HuH-7.5 (cell line): ENCODE data around the gene INPP5A.
"Not testable (repeated sequence)": the region's sequence is repeated elsewhere in the genome, so short reads cannot be mapped to it uniquely, and the experiment has no call there.

Experiments used
- DNase-seq: peaks from one replicate; pipeline ENCODE4 v3.0.0; 2011; ENCODE audit warnings: low spot score

The INPP5A gene

DNA sequence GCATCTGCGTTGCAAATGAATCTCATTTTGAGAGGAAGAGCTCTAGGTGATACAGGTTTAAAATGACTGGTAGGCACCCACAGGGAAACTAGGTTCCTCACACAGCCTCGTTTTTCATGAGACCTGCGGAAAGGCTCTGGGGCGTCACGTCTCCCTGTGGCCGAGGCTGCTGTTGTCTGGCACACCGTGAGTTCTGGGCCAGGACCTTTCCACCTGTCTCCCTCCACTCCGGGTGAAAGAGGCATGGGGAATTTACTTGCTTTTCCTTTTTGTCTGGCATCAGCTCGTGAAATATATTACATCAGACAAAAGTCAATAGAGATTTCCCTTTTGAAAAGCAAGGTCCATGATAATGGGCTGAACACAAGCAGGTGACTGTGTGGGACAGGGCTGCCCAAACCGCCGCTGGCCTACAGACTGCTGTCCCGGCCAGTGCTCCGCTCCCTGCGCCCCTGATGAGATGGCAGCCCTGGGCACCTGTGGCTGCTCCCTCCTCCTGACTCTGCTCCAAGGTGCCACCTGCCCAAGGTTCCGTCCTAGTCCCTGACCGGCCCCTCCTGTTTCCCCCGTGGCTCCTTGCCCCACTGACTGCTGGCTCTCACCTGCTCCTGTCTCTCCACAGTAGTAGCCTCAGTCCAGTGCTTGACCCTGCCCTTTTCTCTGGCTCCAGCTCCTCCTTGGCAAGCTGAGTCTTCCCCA, 138.8 kb downstream of the INPP5A start:
- DNase-seq, result no peak

DNA sequence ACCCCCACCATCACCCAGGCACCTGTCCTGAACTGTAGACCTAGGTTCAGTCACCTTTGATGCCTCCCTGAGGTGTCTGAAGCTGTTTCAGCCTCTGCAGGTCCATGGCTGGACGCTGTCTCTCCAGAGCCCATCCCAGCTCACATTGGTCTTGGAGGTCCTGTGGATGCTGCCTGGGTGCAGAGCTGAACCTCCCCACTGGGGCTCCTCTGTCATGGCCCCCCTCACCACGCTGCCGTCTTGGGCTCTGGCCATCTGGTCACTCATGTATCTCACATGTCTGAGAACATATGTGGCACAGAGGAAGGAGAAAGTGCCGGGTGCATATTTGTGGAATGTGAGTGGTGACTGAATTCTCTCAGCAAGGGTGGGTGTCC, 139.5 kb downstream of the INPP5A start:
- DNase-seq, result no peak

DNA sequence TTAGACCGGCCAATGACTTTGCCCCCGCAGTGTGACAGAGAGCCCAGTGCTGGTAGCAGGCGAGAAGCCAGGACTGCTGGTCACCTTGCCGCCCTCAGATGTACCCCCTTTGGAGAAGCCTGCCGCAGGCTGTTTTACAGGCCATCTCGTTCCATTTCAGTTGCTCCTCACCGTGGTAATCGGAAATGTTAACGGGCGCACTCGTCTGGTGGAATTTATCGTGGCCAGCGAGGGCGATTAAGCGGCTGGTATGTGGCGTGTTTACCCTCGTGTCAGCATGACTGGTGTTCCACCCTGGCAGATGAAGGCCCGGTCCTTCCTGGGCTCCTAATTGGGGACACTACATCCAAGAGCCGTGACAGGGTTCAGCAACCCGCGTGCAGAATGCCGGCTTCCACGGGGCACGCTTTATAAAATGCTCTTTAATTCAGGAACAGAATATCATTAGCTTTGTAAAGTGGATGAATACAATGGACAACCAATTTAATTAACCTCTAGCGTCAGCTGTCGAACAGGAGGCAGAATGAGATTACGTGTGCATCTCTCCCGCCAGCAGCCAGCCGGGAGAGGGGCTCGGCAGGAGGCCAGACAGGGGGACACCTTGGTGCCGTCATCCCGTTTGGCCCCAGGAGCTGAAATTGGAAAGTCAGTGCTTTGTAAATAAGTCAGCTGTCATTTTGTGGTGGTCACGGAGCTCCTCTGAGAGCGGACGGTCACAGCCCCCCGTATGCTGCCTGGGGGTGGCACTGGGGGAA, 140.1 kb downstream of the INPP5A start:
- no peak for DNase-seq

DNA sequence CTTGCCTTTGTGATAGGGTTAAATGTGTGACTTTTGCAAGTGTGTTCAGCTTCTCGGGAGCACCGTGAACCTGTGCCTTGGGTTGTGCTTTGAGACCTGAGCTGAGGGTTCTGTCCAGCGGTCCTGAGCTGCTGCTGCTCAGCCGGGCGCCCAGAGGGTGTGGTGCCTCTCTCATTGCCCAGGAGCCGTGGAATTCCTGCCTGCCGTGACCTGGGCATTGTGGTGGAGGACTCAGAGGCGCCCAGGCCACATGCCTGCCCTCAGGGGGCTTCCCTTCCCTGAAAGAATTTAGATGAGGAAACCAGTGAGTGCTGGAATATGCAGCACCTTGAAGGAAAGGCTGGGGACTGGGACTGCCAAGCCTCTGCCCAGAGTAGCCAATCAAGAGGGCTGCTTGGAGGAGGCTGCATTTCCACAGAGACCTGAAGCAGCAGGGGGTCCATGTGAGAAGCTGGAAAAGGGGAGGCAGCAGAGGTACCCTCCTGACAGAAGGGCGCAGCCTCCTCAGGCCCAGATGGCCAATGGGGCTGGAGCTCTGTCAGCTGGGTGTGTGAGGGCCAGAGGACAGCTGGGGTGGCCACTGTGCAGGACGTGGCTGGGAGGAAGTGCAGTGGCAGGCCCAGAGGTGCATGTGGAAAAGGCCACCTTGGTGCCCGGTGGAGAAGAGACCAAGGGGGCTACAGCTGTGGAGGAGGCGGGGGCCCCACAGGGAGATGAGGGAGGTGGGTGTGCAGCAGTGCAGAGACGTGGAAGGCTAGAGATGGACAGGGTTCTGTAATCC, 141.0 kb downstream of the INPP5A start:
- no peak for DNase-seq

DNA sequence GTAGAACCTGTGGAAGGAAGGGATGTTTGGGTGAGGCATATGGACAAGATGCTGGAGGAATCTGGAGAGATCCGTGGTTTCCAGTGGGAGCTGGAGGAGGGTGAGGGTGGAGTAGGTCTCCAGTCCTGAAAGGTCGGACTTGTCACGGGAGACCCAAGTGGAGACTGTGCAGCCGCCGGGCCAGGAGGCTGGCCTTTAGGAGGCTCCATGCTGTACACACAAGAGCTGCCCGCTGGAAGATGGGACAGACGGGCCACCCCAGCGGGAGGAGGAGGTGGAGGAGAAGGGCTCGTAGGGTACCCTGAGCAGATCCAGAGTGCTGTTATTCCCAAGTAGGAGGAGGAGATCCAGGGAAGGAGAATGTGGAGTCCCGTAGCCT, 141.6 kb downstream of the INPP5A start:
- DNase-seq, result no peak

DNA sequence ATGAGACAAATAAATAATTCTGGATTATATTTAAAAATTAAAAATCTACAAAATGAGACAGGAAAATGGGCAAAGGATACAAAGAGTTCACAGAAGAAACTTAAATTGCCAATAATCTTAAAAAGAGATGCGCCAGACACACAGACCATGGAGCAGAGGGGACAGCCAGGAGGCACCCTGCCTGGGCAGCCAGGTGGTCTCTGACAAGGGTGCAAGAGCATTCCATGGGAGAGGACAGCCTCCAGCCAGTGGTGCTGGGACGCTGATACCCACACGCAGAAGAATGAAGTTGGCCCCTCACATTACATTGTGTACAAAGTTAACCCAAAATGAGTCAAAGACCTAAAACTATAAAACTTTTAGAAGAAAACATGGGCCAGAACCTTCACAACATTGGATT, 142.1 kb downstream of the INPP5A start:
- no peak for DNase-seq

DNA sequence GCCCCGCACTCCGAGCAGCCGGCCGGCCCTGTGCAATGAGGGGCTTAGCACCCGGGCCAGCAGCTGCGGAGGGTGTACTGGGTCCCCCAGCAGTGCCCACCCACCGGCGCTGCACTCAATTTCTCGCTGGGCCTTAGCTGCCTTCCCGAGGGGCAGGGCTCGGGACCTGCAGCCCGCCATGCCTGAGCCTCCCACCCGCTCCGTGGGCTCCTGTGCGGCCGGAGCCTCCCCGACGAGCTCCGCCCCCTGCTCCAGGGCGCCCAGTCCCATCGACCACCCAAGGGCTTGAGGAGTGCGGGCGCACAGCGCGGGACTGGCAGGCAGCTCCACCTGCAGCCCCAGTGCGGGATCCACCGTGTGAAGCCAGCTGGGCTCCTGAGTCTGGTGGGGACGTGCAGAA, 143.2 kb downstream of the INPP5A start:
- DNase-seq, result not testable (repeated sequence)

DNA sequence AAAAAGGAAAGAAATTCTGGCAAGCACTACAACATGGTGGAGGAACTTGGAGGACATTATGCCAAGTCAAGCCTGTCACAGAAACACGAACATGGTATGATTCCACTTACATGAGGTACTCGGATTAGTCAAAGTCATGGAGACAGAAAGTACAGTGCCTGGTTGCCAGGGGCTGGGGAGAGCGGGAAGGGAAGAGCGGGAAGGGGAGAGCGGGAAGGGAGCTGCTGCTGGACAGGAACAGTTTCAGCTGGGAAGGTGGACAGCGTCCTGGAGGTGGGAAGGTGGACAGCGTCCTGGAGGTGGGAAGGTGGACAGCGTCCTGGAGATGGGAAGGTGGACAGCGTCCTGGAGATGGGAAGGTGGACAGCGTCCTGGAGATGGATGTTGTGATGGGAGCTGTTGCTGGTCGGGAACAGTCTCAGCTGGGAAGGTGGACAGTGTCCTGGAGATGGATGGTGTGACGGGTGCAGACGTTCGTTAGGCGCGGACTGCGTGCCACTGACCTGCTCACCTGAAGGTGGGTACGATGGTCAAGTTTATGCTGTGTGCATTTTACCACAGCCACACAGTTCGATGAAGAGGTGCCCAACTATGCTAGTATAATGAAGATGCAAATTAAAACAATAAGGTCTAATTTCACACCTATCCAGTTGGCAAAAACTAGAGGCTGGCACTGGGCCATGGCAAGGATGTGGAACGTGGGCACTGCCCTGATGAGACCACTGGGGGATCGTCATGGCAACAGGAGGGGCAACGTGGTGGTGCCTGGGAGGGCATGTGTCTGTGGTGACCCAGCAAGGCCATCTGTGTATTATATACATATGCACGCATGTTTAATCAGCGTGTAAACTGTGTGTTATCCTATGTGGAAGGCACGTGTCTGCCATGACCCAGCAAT, 144.5 kb downstream of the INPP5A start:
- no peak for DNase-seq

DNA sequence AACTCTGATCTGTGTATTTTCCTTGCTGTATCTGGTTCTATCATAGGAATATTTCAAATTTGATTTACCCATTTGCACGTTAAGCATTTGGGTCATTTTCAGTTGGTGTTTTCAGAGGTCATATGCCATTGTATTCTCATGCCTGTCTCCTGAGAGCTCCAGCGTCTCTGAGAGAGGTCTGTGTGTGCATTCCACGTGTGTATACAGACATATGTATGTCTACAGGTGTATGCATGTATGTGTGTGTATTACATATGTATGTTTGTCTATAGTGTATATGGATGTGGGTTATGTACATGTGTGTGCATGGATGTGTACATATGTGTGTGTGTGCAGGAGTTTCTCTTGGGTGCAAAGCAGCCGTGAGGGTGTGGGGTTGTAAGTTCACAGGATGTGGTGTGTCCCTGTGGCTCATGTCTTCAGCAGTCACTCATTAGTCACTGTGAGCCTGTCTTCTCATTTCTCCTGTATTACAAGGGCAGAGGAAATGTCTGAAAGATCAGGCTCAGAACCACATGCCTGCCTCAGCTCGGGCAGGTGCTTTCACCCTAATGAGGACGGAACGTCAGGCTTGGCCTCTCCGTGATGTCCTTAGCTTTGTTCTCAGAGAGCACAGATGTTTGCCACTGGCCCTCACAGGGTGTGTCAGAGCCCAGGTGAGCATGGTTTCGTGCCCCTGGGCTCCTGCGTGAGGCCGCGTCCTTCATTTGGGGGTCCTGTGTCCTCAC, 146.7 kb downstream of the INPP5A start:
- no peak for DNase-seq

DNA sequence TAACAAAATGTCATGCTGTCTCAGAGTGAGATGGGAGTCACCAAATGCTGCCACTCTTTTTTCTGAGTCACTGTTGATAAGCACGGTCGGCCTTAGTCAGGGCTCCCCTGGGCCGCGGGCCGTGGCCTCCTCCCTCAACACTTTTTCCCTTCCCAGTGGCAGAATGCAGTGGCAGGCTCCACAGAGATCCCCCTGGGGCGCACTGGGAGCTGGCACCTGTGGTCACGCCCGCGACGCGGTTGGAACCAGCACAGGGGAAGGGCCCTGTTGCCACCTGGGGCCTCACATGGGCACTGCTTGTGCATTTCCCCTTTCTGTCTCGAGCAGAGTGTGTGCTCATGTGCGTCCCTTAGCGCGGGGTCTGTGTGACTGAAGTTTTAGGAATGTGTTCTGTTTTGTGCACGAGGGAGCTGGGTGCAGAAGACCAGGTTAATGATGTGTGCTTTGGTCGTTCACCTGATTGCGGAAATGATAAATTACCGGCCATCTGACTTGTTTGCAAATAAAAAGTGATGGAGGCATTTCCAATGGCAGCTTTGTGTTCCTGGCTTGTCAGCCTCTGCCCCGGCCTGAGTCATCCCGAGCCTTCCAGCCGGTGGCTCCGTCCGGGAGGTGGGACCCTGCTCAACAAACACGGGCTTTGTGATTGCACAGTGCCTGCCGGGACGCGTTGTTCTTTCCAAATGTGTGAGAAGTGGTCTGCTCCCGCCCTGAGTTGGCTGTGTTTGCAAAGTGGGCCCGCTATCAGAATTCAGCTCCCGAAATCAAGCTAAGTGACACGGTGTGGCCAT, 147.7 kb downstream of the INPP5A start:
- peak; percentile 86 for DNase-seq

DNA sequence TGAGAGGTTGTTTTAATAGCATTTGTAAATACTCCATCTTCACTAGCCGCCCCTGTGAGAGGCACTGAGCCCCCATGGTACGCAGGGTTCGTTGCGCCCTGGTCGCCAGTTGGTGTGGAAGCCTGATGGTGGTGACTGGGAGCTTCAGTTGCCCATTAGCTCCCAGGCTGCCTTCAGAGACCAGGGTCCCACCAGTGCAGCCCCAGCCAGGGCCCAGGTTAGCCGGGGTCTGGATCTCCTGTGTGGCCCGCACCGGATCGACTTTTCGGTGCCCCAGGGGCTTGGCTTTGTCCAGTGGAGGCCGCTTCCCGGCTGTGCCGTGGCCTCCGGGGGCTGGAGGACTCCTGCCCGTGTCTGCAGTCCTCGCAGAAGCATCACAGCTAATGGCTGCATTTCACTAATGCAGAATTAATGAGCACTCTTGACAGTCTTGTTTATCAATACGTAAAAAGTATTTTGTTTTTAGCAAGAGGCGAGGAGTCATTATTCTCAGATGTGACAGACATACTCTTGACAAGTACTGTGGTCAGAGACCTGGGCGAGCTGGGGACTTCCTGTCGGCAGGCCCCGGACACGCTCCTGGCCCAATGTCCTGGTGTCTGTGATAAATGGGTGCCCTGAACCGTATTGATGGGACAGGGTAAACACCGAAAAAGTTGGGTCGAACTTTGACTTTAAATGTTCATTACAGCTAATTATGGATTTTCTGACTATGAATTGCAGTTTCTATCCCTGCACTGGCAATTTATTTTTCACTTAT, 148.5 kb downstream of the INPP5A start:
- DNase-seq, result no peak

DNA sequence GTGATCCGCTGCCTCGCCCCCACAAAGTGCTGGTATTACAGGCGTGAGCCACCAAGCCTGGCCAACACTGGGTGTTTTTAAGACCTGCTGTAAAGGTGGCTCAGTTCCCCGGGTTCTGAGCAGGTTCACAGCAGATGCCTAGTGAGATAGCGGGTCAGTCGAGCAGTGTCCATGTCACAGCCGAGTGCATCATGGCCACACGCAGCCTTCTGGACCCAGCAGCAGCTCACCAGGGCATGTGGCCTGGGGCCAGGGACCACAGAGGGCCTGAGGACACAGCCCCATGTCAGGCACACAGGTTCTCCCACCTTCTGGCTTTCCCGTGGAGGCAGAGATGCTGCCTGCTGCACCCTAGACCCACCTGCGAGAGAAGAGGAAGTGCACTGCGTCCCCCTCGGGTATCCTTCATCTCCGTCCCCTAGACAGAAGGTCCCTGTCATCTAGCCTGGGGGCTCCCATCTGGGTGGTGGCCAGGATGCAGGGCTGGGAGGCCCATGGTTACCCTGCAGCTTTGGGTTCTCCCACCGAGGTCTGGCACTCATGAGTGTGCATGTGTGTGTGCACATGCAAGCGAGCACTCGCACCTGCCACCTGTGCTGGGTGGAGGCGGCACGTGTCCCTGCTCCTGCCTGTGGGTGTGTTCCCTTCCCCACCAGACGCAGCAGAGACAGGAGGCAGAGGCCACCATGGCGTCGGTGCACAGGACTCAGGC, 149.8 kb downstream of the INPP5A start:
- DNase-seq, result no peak

DNA sequence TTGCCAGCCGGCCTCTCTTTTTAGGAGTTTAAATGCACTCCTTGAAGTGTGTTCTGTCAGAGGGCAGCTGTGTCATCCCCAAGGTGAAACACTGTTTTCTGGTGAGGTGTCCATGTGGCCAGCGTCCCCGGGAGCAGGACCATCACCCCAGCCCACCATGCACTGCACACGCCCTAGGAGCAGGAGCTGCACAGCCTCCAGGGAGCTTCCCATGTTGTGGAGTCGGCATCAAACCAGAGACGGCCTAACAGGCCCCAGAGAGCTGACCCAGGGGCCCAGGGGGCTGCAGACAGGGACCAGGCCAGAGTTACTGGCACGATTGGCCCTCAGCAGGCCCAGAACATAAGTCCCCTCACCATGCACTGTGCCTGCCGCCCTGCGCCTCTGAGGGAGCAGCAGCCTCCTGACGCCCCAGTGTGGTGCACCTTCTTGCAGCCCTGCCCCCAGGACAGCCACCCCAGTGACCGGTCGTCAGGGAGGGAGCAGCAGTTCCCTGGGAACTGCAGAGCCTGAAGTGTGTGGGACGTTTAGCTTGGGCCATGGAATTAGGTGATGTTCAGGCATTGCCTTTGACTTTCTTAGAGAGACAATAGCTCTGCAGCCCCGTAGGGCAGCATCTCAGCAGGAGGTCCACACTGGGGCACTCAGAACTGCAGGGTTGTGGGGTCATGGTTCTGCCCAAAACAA, 150.4 kb downstream of the INPP5A start:
- no peak for DNase-seq

DNA sequence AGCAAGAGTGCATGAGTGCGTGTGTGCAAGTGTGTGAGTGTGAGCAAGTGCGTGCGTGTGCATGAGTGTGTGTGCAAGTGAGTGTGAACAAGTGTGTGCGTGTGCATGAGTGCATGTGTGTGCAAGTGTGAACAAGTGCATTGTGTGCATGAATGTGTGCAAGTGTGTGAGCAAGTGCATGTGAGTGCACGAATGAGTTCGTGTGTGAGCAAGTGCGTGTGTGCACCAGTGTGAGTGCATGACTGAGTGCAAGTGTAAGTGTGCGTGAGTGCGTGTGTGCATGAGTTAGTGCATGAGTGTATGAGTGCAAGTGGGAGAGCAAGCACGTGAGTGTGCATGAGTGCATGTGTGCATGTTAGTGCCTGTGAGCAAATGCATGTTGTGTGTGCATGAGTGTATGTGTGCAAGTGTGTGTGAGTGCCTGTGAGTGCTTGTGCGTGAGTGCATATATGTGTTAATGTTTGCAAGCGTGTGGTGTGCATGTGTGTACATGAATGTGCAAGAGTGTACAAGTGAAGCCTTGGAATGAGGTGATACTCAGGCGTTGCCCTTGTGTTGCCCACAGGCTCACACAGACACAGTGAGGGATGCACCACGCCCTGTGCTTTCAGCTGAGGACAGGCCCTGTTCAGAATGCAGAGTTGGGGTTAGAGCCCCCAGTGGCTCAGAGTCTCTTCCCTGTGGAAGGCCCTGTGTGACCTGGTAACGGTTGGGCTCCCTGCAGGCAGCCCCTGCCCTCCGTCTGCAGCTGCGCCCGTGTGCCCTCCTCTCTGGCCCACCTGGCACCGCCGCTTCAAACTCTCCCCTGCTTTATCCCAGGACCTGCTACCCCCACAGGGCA, 151.2 kb downstream of the INPP5A start:
- no peak for DNase-seq

DNA sequence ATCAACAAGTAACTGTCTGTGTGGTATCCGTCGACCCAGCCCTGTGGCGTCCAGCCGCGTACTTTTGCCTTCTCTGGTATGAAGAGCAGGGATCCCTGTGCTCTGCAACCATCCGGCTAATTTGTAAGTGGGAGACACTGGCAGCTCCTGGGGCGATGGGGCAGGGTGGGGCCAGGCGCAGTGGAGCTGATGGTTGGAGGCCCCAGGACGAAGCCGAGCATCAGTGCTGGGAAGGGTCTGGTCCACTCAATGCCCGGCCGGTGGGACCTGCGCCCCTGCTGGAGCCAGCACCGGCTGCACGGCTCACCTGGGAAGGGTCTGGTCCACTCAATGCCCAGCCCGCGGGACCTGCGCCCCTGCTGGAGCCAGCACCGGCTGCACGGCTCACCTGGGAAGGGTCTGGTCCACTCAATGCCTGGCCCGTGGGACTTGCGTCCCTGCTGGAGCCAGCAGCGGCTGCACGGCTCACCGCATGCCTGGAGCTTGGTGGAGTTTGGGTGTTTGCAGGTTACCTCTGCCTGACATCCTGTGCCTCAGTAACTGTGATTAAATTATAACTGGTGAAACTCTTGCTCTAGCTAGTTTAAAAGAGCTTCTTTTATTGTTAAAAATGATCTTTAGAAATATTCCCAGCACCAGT, 152.3 kb downstream of the INPP5A start:
- DNase-seq, result no peak

DNA sequence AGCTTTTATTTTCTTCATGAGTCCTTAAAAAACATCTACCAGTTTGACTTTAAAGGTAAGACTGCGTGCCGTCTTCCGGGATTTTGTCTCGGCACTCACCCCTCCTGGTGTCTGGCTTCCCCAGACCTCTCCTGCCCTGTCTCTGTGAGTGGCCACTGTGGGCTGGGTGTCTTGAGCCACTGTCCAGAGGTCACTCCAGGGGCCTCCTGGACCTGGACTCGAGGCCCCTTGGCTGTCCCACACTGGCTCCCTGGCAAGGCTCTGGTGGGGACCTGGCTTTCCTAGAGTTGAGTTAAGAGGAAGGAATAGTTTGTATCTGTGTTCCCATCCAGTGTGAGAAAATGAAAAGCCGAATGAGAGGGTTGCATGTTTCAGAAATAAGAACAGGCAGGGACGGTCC, 152.8 kb downstream of the INPP5A start:
- DNase-seq, result no peak
